CD14-positive monocyte (primary cell): ENCODE data around the gene RAB44. TPM values are rescaled to one million over a fixed set of nuclear protein-coding genes. Genes with fewer than 3 reads are reported as not detected.

Source experiments
- DNase-seq, 3 donors: peaks; one replicate each; pipeline ENCODE4 v3.0.0-alpha.2; 2011 to 2022
- H2AFZ ChIP-seq: 2 replicates; pipeline ENCODE4 v1.6.0; 2012; ENCODE audit warnings: mild to moderate bottlenecking, low read depth, low read length, inconsistent platforms; ENCODE audit not compliant: insufficient read depth, poor library complexity, severe bottlenecking
- H3K27ac ChIP-seq, 2 donors: 1 replicate in 1 of 2; 2 replicates in 1 of 2; pipeline ENCODE4 v1.5.1; 2012 to 2013; ENCODE audit warnings: low read length in 2 of 2, control low read depth in 1 of 2, inconsistent platforms in 1 of 2, low read depth in 1 of 2, mild to moderate bottlenecking in 1 of 2
- H3K27me3 ChIP-seq, 2 donors: one replicate each; pipeline versions ENCODE4 v1.6.0 to v1.6.1; 2011 to 2013; ENCODE audit warnings: low read length in 2 of 2; ENCODE audit not compliant: control insufficient read depth in 2 of 2, insufficient read depth in 2 of 2
- H3K36me3 ChIP-seq, 2 donors: replicated peaks in 1 of 2; 1 replicate in 1 of 2; 2 replicates in 1 of 2; pipeline versions ENCODE4 v1.5.1 to v1.6.1; 2012 to 2013; ENCODE audit warnings: low read length in 2 of 2, control low read depth in 1 of 2, inconsistent platforms in 1 of 2, mild to moderate bottlenecking in 1 of 2; ENCODE audit not compliant: insufficient read depth in 2 of 2, control insufficient read depth in 1 of 2
- H3K4me1 ChIP-seq, 2 donors: 1 replicate in 1 of 2; 2 replicates in 1 of 2; pipeline versions ENCODE4 v1.5.1 to v1.6.1; 2012 to 2013; ENCODE audit warnings: low read length in 2 of 2, control low read depth in 1 of 2, inconsistent platforms in 1 of 2, mild to moderate bottlenecking in 1 of 2, moderate library complexity in 1 of 2; ENCODE audit not compliant: insufficient read depth in 2 of 2, control insufficient read depth in 1 of 2
- H3K4me2 ChIP-seq: replicated peaks from 2 replicates; pipeline ENCODE3; 2012; ENCODE audit warnings: low read length, moderate library complexity, mild to moderate bottlenecking; ENCODE audit not compliant: poor library complexity, severe bottlenecking; ENCODE audit errors: extremely low read depth
- H3K4me3 ChIP-seq, 3 experiments: fragments of 200-600 bp in 1 of 3; sonication (generic) in 1 of 3; replicated peaks in 1 of 3; 1 replicate in 2 of 3; 2 replicates in 1 of 3; pipeline ENCODE4 v1.5.1; 2011 to 2013; ENCODE audit warnings: low read length in 3 of 3, mild to moderate bottlenecking in 3 of 3, control low read depth in 2 of 3, low read depth in 2 of 3, inconsistent platforms in 1 of 3, moderate library complexity in 1 of 3
- H3K79me2 ChIP-seq: 2 replicates; pipeline ENCODE4 v1.6.0; 2012; ENCODE audit warnings: mild to moderate bottlenecking, control low read depth, inconsistent platforms, low read length, moderate library complexity; ENCODE audit not compliant: insufficient read depth
- H3K9ac ChIP-seq: 2 replicates; pipeline ENCODE4 v1.6.0; 2017; ENCODE audit warnings: low read length, mild to moderate bottlenecking; ENCODE audit not compliant: insufficient read depth, poor library complexity, severe bottlenecking
- H3K9me3 ChIP-seq, 2 donors: replicated peaks in 1 of 2; 1 replicate in 1 of 2; 2 replicates in 1 of 2; pipeline versions ENCODE4 v1.5.1 to v1.6.1; 2012 to 2013; ENCODE audit warnings: low read length in 2 of 2, control low read depth in 1 of 2; ENCODE audit not compliant: control insufficient read depth in 1 of 2, insufficient read depth in 1 of 2
- H4K20me1 ChIP-seq: 2 replicates; pipeline ENCODE4 v1.6.0; 2012; ENCODE audit warnings: mild to moderate bottlenecking, low read length, control low read depth, moderate library complexity; ENCODE audit not compliant: insufficient read depth
- H3K27ac Mint-ChIP-seq, 7 donors: one replicate each; pipeline ENCODE4 v1.8.0; 2020; ENCODE audit warnings: mild to moderate bottlenecking in 7 of 7, mixed read lengths in 7 of 7, moderate library complexity in 6 of 7, inconsistent platforms in 2 of 7
- H3K27me3 Mint-ChIP-seq, 3 donors: one replicate each; pipeline ENCODE4 v1.8.0; 2021 to 2022; ENCODE audit warnings: low read depth in 3 of 3, mild to moderate bottlenecking in 3 of 3, mixed read lengths in 3 of 3, moderate library complexity in 3 of 3, inconsistent platforms in 1 of 3
- H3K36me3 Mint-ChIP-seq, 2 donors: one replicate each; pipeline ENCODE4 v1.8.0; 2020; ENCODE audit warnings: mixed read lengths in 2 of 2, inconsistent platforms in 1 of 2, mild to moderate bottlenecking in 1 of 2
- H3K4me1 Mint-ChIP-seq: one replicate; pipeline ENCODE4 v1.8.0; 2020; ENCODE audit warnings: mild to moderate bottlenecking, mixed read lengths
- H3K4me3 Mint-ChIP-seq, 2 donors: one replicate each; pipeline ENCODE4 v1.8.0; 2020; ENCODE audit warnings: mild to moderate bottlenecking in 2 of 2, mixed read lengths in 2 of 2, moderate library complexity in 1 of 2
- H3K9me3 Mint-ChIP-seq, 7 donors: one replicate each; pipeline ENCODE4 v1.8.0; 2020 to 2022; ENCODE audit warnings: mixed read lengths in 7 of 7, mild to moderate bottlenecking in 6 of 7, moderate library complexity in 6 of 7, inconsistent platforms in 2 of 7
- CTCF ChIP-seq: fragments of 200-600 bp; IDR thresholded peaks from one replicate; pipeline ENCODE4 v1.8.0; 2022; ENCODE audit warnings: antibody characterized with exemption, mild to moderate bottlenecking
- WGBS: methylation state at CpG from one replicate; pipeline ENCODE4 v1.1.5; 2013; ENCODE audit warnings: missing lambda C conversion rate; ENCODE audit not compliant: insufficient coverage; 5-methylcytosine and 5-hydroxymethylcytosine counted together
- intact Hi-C, 2 donors: fragments of 100-400 bp; cut with micrococcal nuclease; formaldehyde crosslinking; loops; one replicate each; pipeline versions ENCODE4 v1.15.0 to v1.15.1; 2023
- polyA plus RNA-seq, 3 donors: library from polyadenylated mRNA; depleted of rRNA in 1 of 3; unstranded in 2 of 3; stranded (reverse) in 1 of 3; fragments of 300-500 nt in 2 of 3; fragments of >200 nt in 1 of 3; fragmentation: Illumina TruSeq in 2 of 3; gene quantifications; 1 replicate in 2 of 3; 2 replicates in 1 of 3; pipeline ENCODE4 v1.2.3, GENCODE V29; 2012 to 2021

The RAB44 gene
- polyA plus RNA-seq, 3 donors, result 1.5 to 18.0 (median 1.9) TPM

- H3K79me2 ChIP-seq, result no peaks in the 10 kb centered on the region
- H3K4me1 Mint-ChIP-seq, result peaks cover 75% of the 10 kb centered on the region
- intact Hi-C loops, result loop anchor here in 1 of 2 donors (2.0 kb wide), 2 partner anchors 19 to 27 kb away; no protein-coding TSS in a partner anchor
Observed at GRCh38 chr6:36753671-36754405, 56.2 kb downstream of the RAB44 start.

More at GRCh38 chr6:36753671-36754405, 56.2 kb downstream of the RAB44 start:
- H3K27ac Mint-ChIP-seq, result peak overlapping the region; percentile 97 to 100 (median 98)
- 22% methylated on average over 3 of the region's 7 CpGs for WGBS
- H3K27me3 ChIP-seq, result no peaks in the 10 kb centered on the region
- peaks cover 7 to 18% (median 12%) of the 10 kb centered on the region in 7 donors for H3K9me3 Mint-ChIP-seq
- peak; percentile 73 to 85 (median 80) for DNase-seq
- H3K9me3 ChIP-seq, result peaks cover 12 to 15% of the 10 kb centered on the region in 2 donors
- H3K4me2 ChIP-seq, result peak overlapping the region; percentile 35
- peak overlapping the region; percentile 47 to 51 for H3K4me3 Mint-ChIP-seq
- peak overlapping the region; percentile 97 to 98 for H3K27ac ChIP-seq
- no peak for TF ChIP-seq CTCF
- no peak overlapping the region for H2AFZ ChIP-seq
- peak overlapping the region in 1 of 3 experiments; percentile 29 for H3K4me3 ChIP-seq
- no peaks in the 10 kb centered on the region for H4K20me1 ChIP-seq
- peaks cover 73 to 76% of the 10 kb centered on the region in 2 donors for H3K4me1 ChIP-seq
- H3K27me3 Mint-ChIP-seq, result peaks cover 0 to 2% (median 1%) of the 10 kb centered on the region in 3 donors
- peaks cover 9 to 13% of the 10 kb centered on the region in 2 donors for H3K36me3 Mint-ChIP-seq
- H3K36me3 ChIP-seq, result no peaks in the 10 kb centered on the region
- peak overlapping the region; percentile 72 for H3K9ac ChIP-seq
